ENCODE data around the gene SIX3. TPM values are rescaled to one million over a fixed set of nuclear protein-coding genes. Genes with fewer than 3 reads are reported as not detected.

Gene SIX3
- total RNA-seq, 6 donors from 2014 or later, result not detected

GRCh38 chr2:44957656-44958327 is 16.3 kb downstream of the SIX3 start:
- Histone ChIP-seq H3K4me3 (no peak overlapping the region), H3K9me3 (no peaks in the 10 kb centered on the region), H3K4me1 (peaks cover 15 to 28% (median 16%) of the 10 kb centered on the region in 4 donors), H3K27ac (no peak overlapping the region), H3K27me3 (peaks cover 0 to 28% (median 9%) of the 10 kb centered on the region in 4 donors), H3K36me3 (no peaks in the 10 kb centered on the region)
- DNase-seq (no peak), ATAC-seq (ENCODE audit: low FRiP score in 2 of 2) (no peak)
- TF ChIP-seq EP300 (IDR thresholded peaks at IDR 0.05) (no peak), POLR2A (IDR thresholded peaks at IDR 0.05) (no peak), CTCF (IDR thresholded peaks at IDR 0.05) (no peak), POLR2AphosphoS5 (IDR thresholded peaks at IDR 0.05) (no peak)
- WGBS, 2 donors, result 74 to 80% methylated on average over 6 of the region's 6 CpGs

DNA sequence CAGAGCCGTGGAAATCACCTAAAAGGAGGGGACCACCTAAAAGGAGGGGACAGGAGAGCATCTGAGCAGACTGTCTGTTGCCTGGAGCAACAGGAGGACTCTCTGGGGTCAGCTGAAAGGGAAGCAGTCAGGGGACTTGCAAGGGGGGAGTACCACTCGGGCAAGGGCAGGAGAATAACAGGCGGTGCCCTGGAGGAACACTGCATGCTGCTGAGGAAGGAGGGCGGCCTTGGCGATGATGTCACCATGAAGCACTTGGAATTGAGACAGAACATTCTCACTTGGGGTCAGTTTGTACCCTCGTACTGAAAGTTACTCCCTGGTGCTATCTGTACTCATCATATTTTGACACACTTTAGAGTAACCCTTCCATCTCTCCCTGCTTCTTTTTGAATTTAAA is 18.4 kb downstream of the SIX3 start:
- DNase-seq (no peak), ATAC-seq (ENCODE audit: low FRiP score in 2 of 2) (peak in 1 of 2 donors; percentile 49)
- TF ChIP-seq POLR2AphosphoS5 (IDR thresholded peaks at IDR 0.05) (no peak), EP300 (IDR thresholded peaks at IDR 0.05) (no peak), CTCF (IDR thresholded peaks at IDR 0.05) (no peak), POLR2A (IDR thresholded peaks at IDR 0.05) (no peak)
- Histone ChIP-seq H3K36me3 (no peaks in the 10 kb centered on the region), H3K9me3 (no peaks in the 10 kb centered on the region), H3K4me1 (peaks cover 10 to 12% (median 10%) of the 10 kb centered on the region in 4 donors), H3K27me3 (peaks cover 0 to 9% (median 3%) of the 10 kb centered on the region in 4 donors), H3K27ac (no peak overlapping the region), H3K4me3 (no peak overlapping the region)
- 66 to 70% methylated on average over 6 of the region's 6 CpGs for WGBS, 2 donors

DNA sequence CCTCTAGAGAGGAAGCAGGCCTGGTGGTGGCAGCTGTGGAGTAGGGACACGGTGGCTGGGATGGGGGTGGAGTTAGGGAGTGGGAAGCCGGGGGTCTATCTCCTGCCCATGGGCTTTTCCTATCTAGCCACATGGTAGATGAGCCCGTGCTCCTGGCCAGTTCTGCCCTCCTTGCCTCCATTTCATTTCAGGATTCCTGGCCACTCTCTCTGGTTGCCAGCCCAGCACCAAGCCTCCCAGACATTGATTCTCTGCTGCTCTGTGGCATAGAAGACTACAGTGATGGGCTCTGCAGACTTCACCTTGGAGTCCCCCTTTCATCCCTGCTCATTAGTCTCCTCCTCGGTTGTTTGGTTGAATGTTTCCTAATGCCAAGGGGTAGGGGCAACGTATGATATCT is 19.4 kb downstream of the SIX3 start:
- peaks cover 0 to 2% (median under 1%) of the 10 kb centered on the region in 4 donors for H3K4me1 ChIP-seq
- no peak overlapping the region for H3K4me3 ChIP-seq
- peaks cover 0 to under 1% (median 0%) of the 10 kb centered on the region in 4 donors for H3K27me3 ChIP-seq
- WGBS, 2 donors, result 61 to 67% methylated on average over 5 of the region's 5 CpGs
- DNase-seq, result no peak
- H3K27ac ChIP-seq, result no peak overlapping the region
- TF ChIP-seq POLR2AphosphoS5 (IDR thresholded peaks at IDR 0.05) (no peak), POLR2A (IDR thresholded peaks at IDR 0.05) (no peak), CTCF (IDR thresholded peaks at IDR 0.05) (no peak), EP300 (IDR thresholded peaks at IDR 0.05) (no peak)
- H3K9me3 ChIP-seq, result no peaks in the 10 kb centered on the region
- no peaks in the 10 kb centered on the region for H3K36me3 ChIP-seq
- no peak for ATAC-seq (ENCODE audit: low FRiP score in 2 of 2)

DNA sequence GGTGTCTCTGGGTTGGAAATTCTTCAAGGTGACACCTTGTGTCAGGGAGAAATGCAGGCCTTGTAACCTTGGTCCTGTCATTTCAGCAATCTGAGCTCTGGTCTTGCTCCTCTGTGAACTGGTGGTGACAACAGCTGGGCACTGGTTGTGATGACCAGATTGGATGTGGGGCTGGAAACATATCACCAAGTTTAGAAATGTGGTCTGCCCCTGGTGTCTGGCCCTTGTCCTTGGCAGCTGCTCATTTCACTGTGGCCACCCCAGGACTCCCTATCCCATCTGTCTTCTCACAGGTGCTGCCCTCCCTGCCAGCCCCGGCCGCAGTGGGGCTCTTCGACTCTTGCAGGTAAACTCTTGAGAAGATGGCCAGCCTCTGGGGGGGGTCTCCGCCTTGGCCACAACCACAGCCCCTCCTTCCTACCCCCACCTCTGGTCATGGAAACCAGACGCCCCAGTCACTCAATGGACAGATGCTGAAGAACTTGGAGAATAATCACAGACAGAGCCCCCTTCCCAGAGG is 20.7 kb downstream of the SIX3 start:
- WGBS, 2 donors, result 65 to 82% methylated on average over 5 of the region's 5 CpGs
- Histone ChIP-seq H3K9me3 (no peaks in the 10 kb centered on the region), H3K4me3 (no peak overlapping the region), H3K27ac (no peak overlapping the region), H3K27me3 (no peaks in the 10 kb centered on the region), H3K4me1 (no peaks in the 10 kb centered on the region), H3K36me3 (no peaks in the 10 kb centered on the region)
- ATAC-seq (ENCODE audit: low FRiP score in 2 of 2) (no peak), DNase-seq (no peak)
- TF ChIP-seq POLR2AphosphoS5 (IDR thresholded peaks at IDR 0.05) (no peak), EP300 (IDR thresholded peaks at IDR 0.05) (no peak), CTCF (IDR thresholded peaks at IDR 0.05) (no peak), POLR2A (IDR thresholded peaks at IDR 0.05) (no peak)
